AG04449 (cell line): ENCODE results near the gene TPCN1.

Experiments
- CTCF ChIA-PET: fragments of 350-600 bp; formaldehyde crosslinking; extraction: SDS; loops from one replicate; lab custom pipeline; 2021; ENCODE audit warnings: antibody characterized with exemption; lab: Yijun Ruan, JAX
- POLR2A ChIA-PET: fragments of 400-600, 350-600 bp; formaldehyde crosslinking; extraction: SDS; loops from one replicate; lab custom pipeline; 2020; ENCODE audit warnings: antibody characterized with exemption, inconsistent platforms; lab: Yijun Ruan, JAX
- DNase-seq: peaks from one replicate; pipeline ENCODE4 v3.0.0-alpha.2; 2010; ENCODE audit warnings: low read depth, low spot score
- H3K4me3 ChIP-seq: 2 replicates; pipeline ENCODE4 v1.5.1; 2011; ENCODE audit warnings: low read depth, mild to moderate bottlenecking, control low read depth, low read length
- CTCF ChIP-seq: IDR thresholded peaks from one replicate; pipeline ENCODE4 v1.5.1; 2011; ENCODE audit warnings: mild to moderate bottlenecking, moderate library complexity, low read length, control low read depth, inconsistent platforms; ENCODE audit not compliant: insufficient read depth; ENCODE audit errors: missing control alignments

Gene TPCN1

DNA sequence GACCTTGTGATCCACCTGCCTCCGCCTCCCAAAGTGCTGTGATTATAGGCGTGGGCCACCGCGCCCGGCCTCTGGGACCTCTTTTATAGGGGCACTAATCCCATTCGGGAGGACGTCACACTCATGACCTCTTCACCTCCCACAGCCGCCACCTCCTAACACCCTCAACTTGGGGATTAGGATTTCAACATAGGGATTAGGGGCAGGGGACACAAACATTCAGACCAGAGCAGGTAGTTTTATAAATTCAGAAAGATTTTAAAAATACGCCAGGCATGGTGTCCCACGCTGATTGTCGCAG, 49.4 kb downstream of the TPCN1 start:
- POLR2A ChIA-PET = interaction anchor here (0.6 kb wide), 1 partner anchor 85 kb away, joined by 3 read pairs; no protein-coding TSS in a partner anchor
- CTCF ChIA-PET = interaction anchor here (1.6 kb wide), 1 partner anchor 14 kb away, joined by 4 read pairs; no protein-coding TSS in a partner anchor
- no peak overlapping the region for H3K4me3 ChIP-seq
- TF ChIP-seq CTCF = no peak
- DNase-seq = no peak

- no peak for TF ChIP-seq CTCF
- H3K4me3 ChIP-seq = no peak overlapping the region
- POLR2A ChIA-PET = no interaction called here
- no peak for DNase-seq
- CTCF ChIA-PET = interaction anchor here (1.6 kb wide), 2 partner anchors 14 to 17 kb away, joined by 4 read pairs; no protein-coding TSS in a partner anchor
Observed at GRCh38 chr12:113271466-113271852, 50.2 kb downstream of the TPCN1 start.

- H3K4me3 ChIP-seq = no peak overlapping the region; the same call in 1 of the 2 replicates
- ChIA-PET CTCF (interaction anchor here (1.6 kb wide), 2 partner anchors 15 to 17 kb away, joined by 4 read pairs; no protein-coding TSS in a partner anchor), POLR2A (no interaction called here)
- no peak for TF ChIP-seq CTCF
- peak; percentile 37 for DNase-seq
Observed at GRCh38 chr12:113271853-113272561, 50.7 kb downstream of the TPCN1 start.

GRCh38 chr12:113273053-113273725, 51.9 kb downstream of the TPCN1 start:
- H3K4me3 ChIP-seq = no peak overlapping the region
- ChIA-PET CTCF (no interaction called here), POLR2A (no interaction called here)
- DNase-seq = no peak
- no peak for TF ChIP-seq CTCF

GRCh38 chr12:113274848-113275247, 53.6 kb downstream of the TPCN1 start:
- H3K4me3 ChIP-seq = no peak overlapping the region
- no peak for TF ChIP-seq CTCF
- POLR2A ChIA-PET = no interaction called here
- no peak for DNase-seq
- CTCF ChIA-PET = no interaction called here

DNA sequence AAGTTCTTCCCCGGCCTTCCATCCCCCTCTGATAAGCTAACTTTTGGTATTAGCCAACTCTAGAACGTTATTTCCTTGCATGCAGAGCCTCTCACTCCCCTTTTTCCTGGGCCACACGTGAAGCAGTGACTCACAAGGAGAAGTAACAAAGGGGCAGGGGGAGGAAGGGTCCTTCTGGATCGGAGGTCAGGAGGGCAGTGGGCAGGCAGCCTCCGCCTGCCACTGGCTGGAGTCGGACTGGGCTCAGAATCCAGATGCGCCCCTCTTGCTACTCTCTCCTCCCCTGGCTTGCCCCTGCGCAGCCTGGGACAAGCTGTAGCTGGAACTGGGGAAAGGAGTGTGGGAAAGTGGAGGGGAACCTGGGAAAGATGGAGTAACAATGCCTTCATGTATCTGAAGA, 55.0 kb downstream of the TPCN1 start:
- ChIA-PET POLR2A (no interaction called here), CTCF (no interaction called here)
- DNase-seq = no peak
- H3K4me3 ChIP-seq = no peak overlapping the region
- TF ChIP-seq CTCF = no peak
